Peyer's patch (tissue), 4 donors: ENCODE measurements around the gene RAB17.

Experiments used
- CTCF ChIP-seq, 6 experiments: fragments of 450-650 bp in 4 of 6; fragments of 200-600 bp in 2 of 6; sonication (generic) in 1 of 6; IDR thresholded peaks; one replicate each; pipeline ENCODE4 v1.5.1; 2017 to 2019; ENCODE audit warnings: antibody characterized with exemption in 6 of 6, mild to moderate bottlenecking in 3 of 6, moderate library complexity in 1 of 6
- POLR2A ChIP-seq, 2 donors: fragments of 450-650 bp; IDR thresholded peaks; one replicate each; pipeline ENCODE4 v1.5.1; 2017; ENCODE audit warnings: antibody characterized with exemption in 2 of 2, mild to moderate bottlenecking in 2 of 2, moderate library complexity in 2 of 2

GRCh38 chr2:237633061-237633561, 42.6 kb upstream of the RAB17 start:
- TF ChIP-seq CTCF (IDR thresholded peaks at IDR 0.05) (no peak), POLR2A (IDR thresholded peaks at IDR 0.05) (no peak)
